ENCODE data around the gene INIP. TPM values are rescaled to one million over a fixed set of nuclear protein-coding genes. Genes with fewer than 3 reads are reported as not detected.

Gene INIP
- total and polyA plus RNA-seq, 9 of the 15 experiments (the other 6 are each of a cell fraction or from before 2014, with no cell fraction given) = 11.9 to 87.9 (median 37.3) TPM

GRCh38 chr9:112750016-112750763 is 32.3 kb upstream of the INIP start, which contains the start of gene SNX30 (continued):
- TF ChIP-seq FOXP4 (CRISPR knock-in tag; IDR thresholded peaks at IDR 0.05; ENCODE audit: borderline replicate concordance) (peak; percentile 86; the same call in 1 of the 2 replicates), ZKSCAN3 (CRISPR knock-in tag; IDR thresholded peaks at IDR 0.05) (no peak), RBBP5 (IDR thresholded peaks at IDR 0.05; ENCODE audit: borderline replicate concordance, insufficient read depth, low read length, poor library complexity, severe bottlenecking) (peak; percentile 79), PTRF (tag; IDR thresholded peaks at IDR 0.05) (no peak), CTCF (IDR thresholded peaks at IDR 0.05 in 2 of 3, conservative IDR thresholded peaks at IDR 0.05 in 1 of 3; ENCODE audit: insufficient read depth in 2 of 3, low read depth in 1 of 3, low read length in 3 of 3) (peak; percentile 21 to 39 (median 23); a peak in 3 of 6 replicates), MLX (CRISPR knock-in tag; conservative IDR thresholded peaks at IDR 0.05) (no peak), C11orf30 (IDR thresholded peaks at IDR 0.05; ENCODE audit: low read depth) (no peak), NEUROD1 (IDR thresholded peaks at IDR 0.05; ENCODE audit: borderline replicate concordance, low read depth, low read length, partially characterized antibody) (peak; percentile 51), RBM22 (IDR thresholded peaks at IDR 0.05; ENCODE audit: low read depth, low read length, poor library complexity, severe bottlenecking) (no peak), ZNF224 (CRISPR knock-in tag; IDR thresholded peaks at IDR 0.05) (0 out of 2 replicates have a peak, but pooled peaks have one; percentile 37), MEF2A (IDR thresholded peaks at IDR 0.05; ENCODE audit: control insufficient read depth, low read depth, low read length) (no peak), AFF1 (IDR thresholded peaks at IDR 0.05; ENCODE audit: low read depth in 1 of 2, partially characterized antibody in 2 of 2) (peak in 1 of 2 experiments; percentile 51), CREB3 (tag; conservative IDR thresholded peaks at IDR 0.05; ENCODE audit: low read depth) (no peak), ZNF586 (CRISPR knock-in tag; conservative IDR thresholded peaks at IDR 0.05) (no peak), POLR3G (IDR thresholded peaks at IDR 0.05; ENCODE audit: extremely low read depth, insufficient read length, insufficient replicate concordance) (no peak)
